SU-DHL-6 (cell line): ENCODE measurements around the gene ZFHX3.

Experiments used
- EZH2phosphoT487 ChIP-seq: fragments of 200-600 bp; sonication (generic), shearing (Covaris generic); conservative IDR thresholded peaks from 2 replicates; pipeline ENCODE4 v1.6.1; 2018; ENCODE audit warnings: mild to moderate bottlenecking, antibody characterized with exemption, low read length, moderate library complexity, mixed read lengths
- TF ChIP-seq, protein P1 (sequence below): fragments of 200-600 bp; sonication (generic); IDR thresholded peaks from one replicate; pipeline ENCODE4 v1.5.1; 2017; ENCODE audit warnings: antibody characterized with exemption, mild to moderate bottlenecking, low read length, moderate library complexity; ENCODE audit not compliant: insufficient read depth, poor library complexity, severe bottlenecking

- TF ChIP-seq, protein P1, sequence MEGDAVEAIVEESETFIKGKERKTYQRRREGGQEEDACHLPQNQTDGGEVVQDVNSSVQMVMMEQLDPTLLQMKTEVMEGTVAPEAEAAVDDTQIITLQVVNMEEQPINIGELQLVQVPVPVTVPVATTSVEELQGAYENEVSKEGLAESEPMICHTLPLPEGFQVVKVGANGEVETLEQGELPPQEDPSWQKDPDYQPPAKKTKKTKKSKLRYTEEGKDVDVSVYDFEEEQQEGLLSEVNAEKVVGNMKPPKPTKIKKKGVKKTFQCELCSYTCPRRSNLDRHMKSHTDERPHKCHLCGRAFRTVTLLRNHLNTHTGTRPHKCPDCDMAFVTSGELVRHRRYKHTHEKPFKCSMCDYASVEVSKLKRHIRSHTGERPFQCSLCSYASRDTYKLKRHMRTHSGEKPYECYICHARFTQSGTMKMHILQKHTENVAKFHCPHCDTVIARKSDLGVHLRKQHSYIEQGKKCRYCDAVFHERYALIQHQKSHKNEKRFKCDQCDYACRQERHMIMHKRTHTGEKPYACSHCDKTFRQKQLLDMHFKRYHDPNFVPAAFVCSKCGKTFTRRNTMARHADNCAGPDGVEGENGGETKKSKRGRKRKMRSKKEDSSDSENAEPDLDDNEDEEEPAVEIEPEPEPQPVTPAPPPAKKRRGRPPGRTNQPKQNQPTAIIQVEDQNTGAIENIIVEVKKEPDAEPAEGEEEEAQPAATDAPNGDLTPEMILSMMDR, result no peak
- no peak for TF ChIP-seq EZH2phosphoT487
Measured at GRCh38 chr16:73051226-73051625, 3.3 kb upstream of the ZFHX3 start.
